ENCODE results near the gene SNCB.

Gene SNCB

DNA sequence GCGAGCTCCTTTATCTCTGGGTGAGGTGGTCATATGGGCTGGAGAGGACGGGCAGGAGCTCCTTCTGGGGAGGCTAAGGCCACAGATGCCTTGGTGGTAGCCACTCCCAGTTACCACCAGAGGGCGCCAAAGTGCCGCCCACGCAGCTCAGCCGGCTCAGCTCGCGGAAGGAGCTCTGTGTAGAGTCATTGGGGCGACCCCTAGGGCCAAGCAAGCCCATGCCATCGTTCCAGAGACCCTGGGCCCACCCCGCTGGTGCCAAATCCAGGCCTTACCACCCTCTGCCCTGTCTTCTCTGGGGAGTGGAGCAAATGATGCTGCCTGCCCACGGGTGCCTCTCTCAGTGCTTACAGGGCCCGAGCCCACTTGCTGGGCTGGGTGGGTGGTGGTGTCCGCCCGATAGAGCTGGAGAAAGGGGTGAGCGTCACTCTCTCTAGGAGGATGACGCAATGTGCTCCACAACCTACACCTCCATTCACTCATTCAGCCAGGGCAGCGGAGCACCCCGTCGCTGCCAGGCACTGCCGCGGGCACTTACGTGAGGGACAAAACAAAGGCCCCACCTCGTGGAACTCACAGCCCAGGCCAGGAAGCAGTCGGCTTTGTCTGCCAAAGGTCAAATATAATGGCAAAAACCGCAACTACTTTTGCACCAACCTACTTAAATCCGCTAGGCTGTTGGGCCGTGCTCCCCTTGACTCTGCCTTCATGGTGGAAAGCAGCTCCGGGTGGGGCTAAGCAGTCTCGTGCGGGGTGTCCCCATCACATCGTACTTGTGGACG lies 30.7 kb upstream of the SNCB start:
- DNase-seq (ENCODE audit: low spot score), result peak; percentile 88

- DNase-seq (ENCODE audit: low spot score), result no peak
Observed at GRCh38 chr5:176660530-176660859, 30.2 kb upstream of the SNCB start.

DNA sequence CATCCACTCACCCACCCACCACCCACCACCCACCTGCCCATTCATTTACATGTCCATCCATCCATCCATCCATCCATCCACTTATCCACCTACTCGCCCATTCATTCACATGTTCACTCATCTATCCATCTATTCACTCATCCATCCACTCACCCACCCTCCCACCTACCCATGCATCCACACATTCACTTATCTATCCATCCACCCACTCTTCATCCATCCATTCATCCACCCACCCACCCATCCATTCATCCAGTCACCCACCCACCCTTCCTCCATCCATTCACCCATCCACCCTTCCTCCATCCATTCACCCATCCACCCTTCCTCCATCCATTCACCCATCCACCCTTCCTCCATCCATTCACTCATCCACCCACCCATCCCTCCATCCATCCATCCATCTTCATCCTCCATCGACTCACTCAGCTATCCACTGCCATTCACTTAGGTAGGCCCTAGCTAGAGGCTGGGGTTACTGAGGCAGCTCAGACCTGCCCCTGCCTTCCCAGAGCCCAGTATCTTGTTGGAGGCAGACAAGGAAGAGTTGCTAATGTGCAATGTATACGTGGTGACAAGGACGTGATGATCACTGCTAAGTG lies 29.6 kb upstream of the SNCB start:
- no peak for DNase-seq (ENCODE audit: low spot score)

- DNase-seq (ENCODE audit: low spot score), result no peak
Observed at GRCh38 chr5:176659512-176659839, 29.1 kb upstream of the SNCB start.

DNA sequence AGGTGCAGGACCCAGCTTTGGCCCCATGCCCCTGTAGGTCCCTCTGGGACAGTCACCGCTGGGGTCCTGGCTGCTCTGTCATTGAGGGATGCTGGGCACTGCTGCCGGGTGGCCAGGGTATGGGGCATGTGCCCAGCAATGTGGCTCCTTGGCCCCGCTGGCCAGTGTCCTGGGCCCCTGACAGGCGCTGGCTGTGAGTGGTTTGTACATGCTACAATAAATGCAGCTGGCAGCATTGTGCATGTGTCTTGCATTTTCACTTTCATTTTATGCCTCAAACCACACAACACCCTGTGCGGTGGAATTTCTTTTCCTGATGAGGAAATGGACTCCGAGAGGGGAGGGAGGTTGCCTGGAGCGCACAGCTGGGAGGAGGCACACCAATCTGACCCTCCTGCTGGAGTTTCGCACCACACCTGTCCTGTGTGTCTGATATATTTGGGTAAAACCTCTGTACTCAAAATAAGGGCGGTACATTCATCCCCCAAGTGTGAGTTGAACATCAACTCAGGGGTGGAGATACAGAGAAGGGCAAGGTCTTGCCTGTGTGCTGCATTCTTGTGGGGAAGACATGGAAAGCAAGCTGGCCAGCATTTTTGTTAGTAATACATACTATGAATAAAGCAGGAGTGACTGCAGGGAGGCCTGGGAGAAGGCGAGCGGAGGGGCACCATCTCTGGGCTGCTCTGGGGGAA lies 28.6 kb upstream of the SNCB start:
- no peak for DNase-seq (ENCODE audit: low spot score)

DNA sequence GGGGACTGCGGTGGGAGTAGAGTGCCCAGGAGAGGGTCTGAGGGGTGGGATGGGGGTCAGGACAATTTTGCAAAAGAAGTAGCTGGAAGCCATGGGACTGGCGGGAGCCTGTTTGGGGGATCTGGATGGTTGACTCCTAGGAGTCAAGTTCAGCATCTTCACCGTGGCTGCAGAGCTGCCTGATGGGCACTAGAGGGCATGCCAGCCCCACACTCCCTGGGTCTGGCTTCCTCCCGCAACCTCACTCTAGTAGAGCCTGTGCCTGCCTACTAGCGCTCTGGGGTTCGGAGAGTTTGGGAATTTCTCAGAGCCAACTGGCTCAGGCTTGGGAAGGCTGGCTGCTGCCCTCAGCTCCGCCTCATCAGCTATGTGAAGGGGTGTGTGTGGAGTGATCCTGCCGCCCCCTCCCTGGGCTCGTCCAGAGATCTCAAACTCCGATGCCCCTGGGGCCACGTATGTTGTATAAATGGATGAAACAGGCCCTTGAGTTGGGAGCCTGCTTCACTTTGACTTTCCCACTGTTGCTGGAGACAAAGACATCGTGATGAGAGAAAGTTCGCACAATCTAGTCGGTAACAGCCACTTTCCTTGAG lies 27.8 kb upstream of the SNCB start:
- peak; percentile 89 for DNase-seq (ENCODE audit: low spot score)

DNA sequence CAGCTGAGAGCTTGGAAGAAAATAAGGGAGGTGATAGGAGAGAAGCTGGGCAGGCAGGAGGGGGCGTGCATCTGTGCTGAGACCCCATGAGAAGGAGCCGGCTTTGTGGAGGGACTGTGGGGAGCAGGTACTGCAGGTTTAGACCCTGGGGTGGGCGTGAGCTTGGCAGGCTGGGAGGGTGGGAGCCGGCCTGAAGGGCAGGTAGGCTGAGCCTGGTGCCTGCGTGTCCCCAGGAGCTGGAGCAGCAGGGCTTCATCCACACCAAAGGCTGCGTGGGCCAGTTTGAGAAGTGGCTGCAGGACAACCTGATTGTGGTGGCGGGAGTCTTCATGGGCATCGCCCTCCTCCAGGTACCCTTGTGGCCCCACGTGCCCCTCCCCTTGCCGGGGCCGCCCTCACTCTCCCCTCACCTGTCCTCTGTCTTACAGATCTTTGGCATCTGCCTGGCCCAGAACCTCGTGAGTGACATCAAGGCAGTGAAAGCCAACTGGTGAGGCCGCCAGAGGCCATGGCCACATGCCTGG lies 26.2 kb upstream of the SNCB start:
- no peak for DNase-seq (ENCODE audit: low spot score)

DNA sequence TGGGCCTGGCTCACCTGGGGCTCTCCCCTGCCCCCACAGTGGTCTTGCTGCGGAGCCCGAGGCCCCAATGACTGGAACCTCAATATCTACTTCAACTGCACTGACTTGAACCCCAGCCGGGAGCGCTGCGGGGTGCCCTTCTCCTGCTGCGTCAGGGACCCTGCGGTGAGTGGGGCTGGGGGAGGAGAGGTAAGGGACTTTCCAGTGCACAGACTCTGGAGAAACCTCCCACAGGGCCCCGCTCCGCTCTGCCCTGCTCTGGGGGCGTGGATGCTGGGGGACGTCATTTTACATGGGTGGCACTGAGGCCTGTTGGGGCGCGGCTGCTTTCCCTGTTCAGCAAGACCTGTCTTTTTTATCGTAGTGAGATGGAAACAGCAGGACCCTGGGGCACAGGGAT lies 24.5 kb upstream of the SNCB start:
- no peak for DNase-seq (ENCODE audit: low spot score)

DNA sequence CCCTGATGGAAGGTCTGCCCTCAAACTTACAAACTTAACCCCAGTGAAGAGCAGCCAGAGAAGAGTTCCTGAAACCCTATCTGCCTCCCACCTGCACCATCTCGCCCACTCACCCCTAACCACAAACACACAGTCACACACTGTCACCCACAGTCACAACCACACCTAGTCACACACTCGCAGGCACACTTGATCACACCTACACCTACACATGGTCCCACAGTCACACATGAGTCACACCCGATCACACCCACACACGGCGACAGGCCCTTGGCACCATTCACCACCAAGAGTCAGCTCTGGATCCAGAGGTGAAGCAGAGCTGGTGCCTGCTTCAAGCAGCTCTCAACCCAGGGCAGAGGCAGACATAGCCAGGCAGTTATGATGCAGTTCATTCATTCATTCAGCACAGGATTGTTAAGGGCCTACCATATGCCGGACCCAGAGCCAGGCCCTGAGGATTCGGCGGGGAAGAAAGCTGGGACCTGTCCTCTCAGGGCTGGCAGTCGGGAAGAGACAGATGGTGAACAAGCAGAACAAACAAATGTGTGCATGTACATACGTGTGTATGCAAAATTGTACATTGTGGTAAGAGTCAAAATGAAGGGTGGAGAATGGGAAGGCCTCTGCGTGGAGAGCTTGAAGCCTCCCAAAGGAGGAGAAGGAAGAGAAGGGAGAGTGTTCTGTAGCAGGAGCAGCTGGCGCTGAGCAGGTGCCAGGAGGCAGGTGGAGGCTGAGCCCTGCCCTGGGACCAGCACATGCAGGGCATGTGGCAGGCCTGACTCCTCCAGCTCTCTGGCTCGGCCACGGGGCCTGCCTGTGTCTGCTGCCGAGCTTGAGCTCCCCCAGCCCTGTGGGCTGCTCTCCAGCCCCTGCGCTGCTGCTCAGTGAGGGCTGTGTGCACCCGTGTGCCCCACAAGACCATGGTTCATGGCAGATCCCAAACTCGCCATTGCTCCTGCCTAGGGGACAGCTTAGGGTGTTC lies 23.4 kb upstream of the SNCB start:
- DNase-seq (ENCODE audit: low spot score), result no peak

- DNase-seq (ENCODE audit: low spot score), result peak; percentile 77
Observed at GRCh38 chr5:176652136-176652535, 21.8 kb upstream of the SNCB start.

GRCh38 chr5:176651472-176651980 lies 21.2 kb upstream of the SNCB start:
- no peak for DNase-seq (ENCODE audit: low spot score)

GRCh38 chr5:176650354-176650884 lies 20.1 kb upstream of the SNCB start:
- DNase-seq (ENCODE audit: low spot score), result no peak

DNA sequence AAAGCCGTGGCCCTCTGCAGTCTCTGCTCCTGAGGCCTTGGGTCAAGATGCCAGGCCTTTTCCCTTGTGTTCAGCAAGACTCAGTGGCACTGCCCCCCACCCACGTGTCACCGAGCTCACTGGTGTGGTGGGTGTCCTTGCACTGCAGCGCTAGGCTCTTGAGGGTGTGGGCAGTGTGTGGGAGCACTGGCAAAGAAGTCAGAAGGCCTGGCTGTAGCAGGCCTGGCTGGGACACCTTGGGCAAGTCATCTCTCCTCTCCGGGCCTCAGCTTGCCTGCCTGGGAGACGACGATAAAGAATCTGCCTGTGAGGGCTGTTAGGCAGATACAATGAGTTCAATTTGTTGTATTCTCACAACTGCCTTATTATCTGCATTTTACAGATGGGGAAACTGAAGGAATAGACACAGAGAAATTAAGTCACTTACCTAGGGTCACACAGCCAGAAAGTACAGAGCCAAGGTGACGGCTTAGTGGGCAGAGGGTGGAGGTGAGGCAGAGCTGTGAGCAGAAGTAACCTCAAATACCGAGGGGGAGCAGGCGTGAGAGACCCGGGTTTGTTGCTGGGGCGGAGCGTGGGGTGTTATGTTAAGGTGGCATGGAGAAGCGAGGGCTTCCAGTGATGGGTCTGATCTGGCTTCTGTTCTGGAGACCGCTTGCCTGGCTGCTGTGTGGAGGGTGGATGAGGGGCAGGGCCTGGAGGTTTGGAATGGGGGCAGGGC lies 18.3 kb upstream of the SNCB start:
- DNase-seq (ENCODE audit: low spot score), result no peak

GRCh38 chr5:176647843-176648473 lies 17.6 kb upstream of the SNCB start:
- DNase-seq (ENCODE audit: low spot score), result no peak

DNA sequence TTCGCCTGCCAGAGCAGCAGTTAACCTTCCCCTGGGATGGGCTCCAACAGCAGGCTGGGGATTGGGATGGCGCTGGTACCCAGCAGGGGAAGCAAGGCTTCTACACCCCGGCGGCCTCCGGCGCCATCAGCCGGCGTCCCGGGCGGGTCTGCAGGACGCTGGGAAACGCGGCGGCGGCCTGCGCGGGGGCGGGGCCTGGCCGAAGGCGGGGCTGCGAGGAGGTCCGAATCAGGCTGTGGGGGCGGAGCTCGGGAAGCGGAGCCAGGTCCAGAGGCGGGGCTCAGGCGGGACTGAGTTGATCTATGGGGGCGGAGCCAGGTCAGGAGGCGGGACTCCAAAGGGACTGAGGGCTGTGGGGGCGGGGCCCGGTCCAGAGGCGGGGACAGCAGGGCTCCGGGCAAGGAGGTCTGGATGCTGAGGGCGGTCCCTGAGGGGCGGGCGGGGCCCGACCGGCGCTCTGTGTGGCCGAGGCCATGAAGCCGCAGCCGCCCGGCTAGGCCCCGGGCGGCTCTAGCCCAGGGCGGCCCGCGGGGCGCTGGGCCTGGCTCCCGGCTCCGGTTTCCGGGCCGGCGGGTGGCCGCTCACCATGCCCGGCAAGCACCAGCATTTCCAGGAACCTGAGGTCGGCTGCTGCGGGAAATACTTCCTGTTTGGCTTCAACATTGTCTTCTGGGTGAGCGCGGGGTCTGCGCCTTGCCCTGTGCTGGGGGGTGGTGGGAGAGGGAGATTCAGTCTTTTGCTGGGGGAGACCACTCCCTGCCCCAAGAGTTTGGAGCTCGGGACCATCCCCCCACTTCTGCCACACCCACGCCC lies 16.9 kb upstream of the SNCB start, which contains the start of gene TSPAN17:
TSS of gene TSPAN17 (plus strand) at position 455 of the 813 bp plus-strand sequence. CDS start at position 587, 132 bp downstream.
- peak; percentile 100 for DNase-seq (ENCODE audit: low spot score)

DNA sequence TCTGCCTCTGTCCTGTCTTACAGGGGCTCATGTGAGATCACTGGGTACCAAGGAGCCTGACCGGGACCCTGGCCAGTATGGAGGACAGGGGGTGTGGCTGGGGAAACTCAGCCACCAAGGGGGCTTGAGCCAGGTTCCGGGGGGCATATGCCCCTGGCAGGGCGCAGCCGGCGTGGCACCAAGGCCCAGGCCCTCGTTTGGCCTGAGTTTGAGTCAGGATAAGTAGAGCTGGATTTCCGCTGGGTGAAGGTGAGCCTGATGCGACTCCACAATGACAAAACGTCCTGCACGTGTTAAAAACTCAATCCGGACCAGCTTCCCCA lies 16.3 kb upstream of the SNCB start:
- no peak for DNase-seq (ENCODE audit: low spot score)

DNA sequence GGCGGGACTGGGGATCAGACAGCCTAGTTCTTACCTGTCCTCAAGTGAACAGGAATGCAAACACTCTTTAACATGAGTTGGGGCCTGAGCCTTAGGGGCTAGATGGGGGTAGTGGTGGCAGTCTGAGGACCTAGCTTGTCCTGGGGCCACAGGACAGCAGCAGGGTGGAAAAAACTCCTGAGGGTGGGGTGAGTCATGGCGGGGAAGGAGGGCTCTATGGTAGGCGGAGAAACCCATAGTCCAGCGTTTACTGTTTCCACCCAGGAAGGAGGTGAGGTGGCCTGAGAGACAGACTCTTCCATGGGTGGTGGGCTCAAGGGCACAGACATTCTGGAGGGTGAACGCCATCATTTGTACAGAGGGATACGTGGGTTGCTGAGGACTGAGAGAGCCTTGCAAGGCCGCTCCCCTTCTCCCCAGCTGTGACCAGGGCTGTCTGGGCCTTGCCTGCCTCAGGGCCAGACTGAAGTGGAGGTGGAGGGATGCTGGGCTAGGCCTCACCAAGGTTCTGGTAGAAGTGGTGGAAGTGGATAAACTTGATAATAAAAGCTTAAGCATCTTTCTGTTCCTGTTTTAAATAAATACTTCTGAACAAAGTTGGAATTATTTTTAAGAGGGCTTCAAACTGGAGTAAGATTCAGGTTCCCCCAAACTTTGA lies 15.8 kb upstream of the SNCB start:
- DNase-seq (ENCODE audit: low spot score), result no peak

- DNase-seq (ENCODE audit: low spot score), result no peak
Observed at GRCh38 chr5:176644878-176645670, 14.7 kb upstream of the SNCB start.
